GM23338 (cell line): ENCODE results near the gene RNF43. TPM values are rescaled to one million over a fixed set of nuclear protein-coding genes. Genes with fewer than 3 reads are reported as not detected.
A peak's percentile ranks its signal among the peaks of the same experiment; 100 is the strongest.

ENCODE experiments used
- ATAC-seq: fragments of 200-7000 bp; cut with Tn5 transposase; 3 replicates; pipeline ENCODE4 v1.9.1; 2020
- DNase-seq: peaks from one replicate; pipeline ENCODE4 v3.0.0-alpha.2; 2015; ENCODE audit warnings: low spot score
- H2AFZ ChIP-seq: fragments of 200-600 bp; sonication (generic); 2 replicates; pipeline ENCODE4 v1.8.0; 2016; ENCODE audit warnings: antibody characterized with exemption, mild to moderate bottlenecking, moderate library complexity
- H3F3A ChIP-seq: fragments of 200-600 bp; sonication (generic); replicated peaks from 2 replicates; pipeline ENCODE4 v1.8.0; 2017; ENCODE audit warnings: antibody characterized with exemption, mixed run types, low read depth
- H3K27ac ChIP-seq: fragments of 200-600 bp; sonication (generic); 2 replicates; pipeline ENCODE4 v1.6.1; 2016; ENCODE audit warnings: low read depth
- H3K27me3 ChIP-seq: fragments of 200-600 bp; sonication (generic); 2 replicates; pipeline ENCODE4 v1.8.0; 2016; ENCODE audit warnings: mild to moderate bottlenecking, mixed run types, moderate library complexity; ENCODE audit not compliant: insufficient read depth
- H3K36me3 ChIP-seq: fragments of 200-600 bp; sonication (generic); 2 replicates; pipeline ENCODE4 v1.8.0; 2016; ENCODE audit warnings: mild to moderate bottlenecking; ENCODE audit not compliant: insufficient read depth
- H3K4me1 ChIP-seq: fragments of 200-600 bp; sonication (generic); 2 replicates; pipeline ENCODE4 v1.8.0; 2016; ENCODE audit warnings: mild to moderate bottlenecking, moderate library complexity; ENCODE audit not compliant: insufficient read depth
- H3K4me2 ChIP-seq: fragments of 200-600 bp; sonication (generic); 2 replicates; pipeline ENCODE4 v1.7.1; 2017; ENCODE audit warnings: mixed run types
- H3K4me3 ChIP-seq: fragments of 200-600 bp; sonication (generic); 2 replicates; pipeline ENCODE4 v1.6.1; 2016; ENCODE audit warnings: mixed run types
- H3K79me2 ChIP-seq: fragments of 200-600 bp; sonication (generic); replicated peaks from 2 replicates; pipeline ENCODE4 v1.8.0; 2017; ENCODE audit warnings: mild to moderate bottlenecking; ENCODE audit not compliant: insufficient read depth
- H3K9me2 ChIP-seq: fragments of 200-600 bp; sonication (generic); 2 replicates; pipeline ENCODE4 v1.8.0; 2017; ENCODE audit not compliant: insufficient read depth
- H4K20me1 ChIP-seq: fragments of 200-600 bp; sonication (generic); replicated peaks from 2 replicates; pipeline ENCODE4 v1.8.0; 2017; ENCODE audit warnings: mild to moderate bottlenecking; ENCODE audit not compliant: insufficient read depth
- H3K27ac Mint-ChIP-seq: 2 replicates; pipeline ENCODE4 v1.8.0; 2020; ENCODE audit warnings: inconsistent platforms, mild to moderate bottlenecking, moderate library complexity, mixed read lengths
- H3K27me3 Mint-ChIP-seq: 3 replicates; pipeline ENCODE4 v1.8.0; 2022; ENCODE audit warnings: low read depth, mild to moderate bottlenecking, moderate library complexity, mixed read lengths, inconsistent platforms; ENCODE audit not compliant: insufficient read depth, poor library complexity
- H3K36me3 Mint-ChIP-seq: 3 replicates; pipeline ENCODE4 v1.8.0; 2021; ENCODE audit warnings: low read depth, mild to moderate bottlenecking, inconsistent platforms, moderate library complexity, mixed read lengths
- H3K4me1 Mint-ChIP-seq: 3 replicates; pipeline ENCODE4 v1.8.0; 2020; ENCODE audit warnings: mild to moderate bottlenecking, inconsistent platforms, mixed read lengths
- H3K4me3 Mint-ChIP-seq: 3 replicates; pipeline ENCODE4 v1.8.0; 2021; ENCODE audit warnings: moderate library complexity, mild to moderate bottlenecking, inconsistent platforms, mixed read lengths
- H3K9me3 Mint-ChIP-seq: 3 replicates; pipeline ENCODE4 v1.8.0; 2020; ENCODE audit warnings: moderate library complexity, mild to moderate bottlenecking, inconsistent platforms, mixed read lengths
- CREB1 ChIP-seq: fragments of 250-450 bp; sonication (Bioruptor Pico); IDR thresholded peaks from 2 replicates; pipeline ENCODE4 v1.5.0; 2020; ENCODE audit warnings: low read depth, mild to moderate bottlenecking, moderate library complexity
- JUNB ChIP-seq: IDR thresholded peaks from one replicate; pipeline ENCODE4 v1.6.1; 2016; ENCODE audit warnings: antibody characterized with exemption; ENCODE audit not compliant: unreplicated experiment
- POLR2AphosphoS5 ChIP-seq: IDR thresholded peaks from 2 replicates; pipeline ENCODE4 v1.6.1; 2016; ENCODE audit warnings: antibody characterized with exemption, low read depth
- STAT1 ChIP-seq: IDR thresholded peaks from one replicate; pipeline ENCODE4 v1.6.1; 2016; ENCODE audit warnings: antibody characterized with exemption; ENCODE audit not compliant: unreplicated experiment
- ZNF114 ChIP-seq: fragments of 250-450 bp; sonication (Bioruptor Pico); IDR thresholded peaks from 2 replicates; pipeline ENCODE4 v1.5.0; 2020; ENCODE audit warnings: mild to moderate bottlenecking, moderate library complexity
- ZNF331 ChIP-seq: fragments of 250-450 bp; sonication (Bioruptor Pico); IDR thresholded peaks from 2 replicates; pipeline ENCODE4 v1.5.0; 2020; ENCODE audit warnings: low read depth, mild to moderate bottlenecking, moderate library complexity
- polyA plus RNA-seq: library from polyadenylated mRNA; unstranded; fragments of >200 nt; fragmentation: Nextera tagmentation; extraction: Ambion mirVana; gene quantifications from 2 replicates; pipeline ENCODE4 v1.2.1, GENCODE V29; 2016
- total RNA-seq: library from RNA; depleted of rRNA; stranded (reverse); fragments of >200 nt; shearing (Covaris generic); gene quantifications from 2 replicates; pipeline ENCODE4 v1.2.3, GENCODE V29; 2014
- TF ChIP-seq, protein P1 (sequence below): IDR thresholded peaks from 2 replicates; pipeline ENCODE4 v1.6.1; 2016; ENCODE audit warnings: antibody characterized with exemption
- TF ChIP-seq, protein P2 (sequence below): IDR thresholded peaks from one replicate; pipeline ENCODE4 v1.6.1; 2018; ENCODE audit warnings: antibody characterized with exemption; ENCODE audit not compliant: unreplicated experiment
- TF ChIP-seq, protein P3 (sequence below), 2 experiments: fragments of 200-600 bp in 1 of 2; sonication (generic) in 1 of 2; conservative IDR thresholded peaks; 2 replicates each; pipeline versions ENCODE4 v1.5.1 to v1.6.1; 2016 to 2017; ENCODE audit warnings: antibody characterized with exemption in 2 of 2, low read depth in 2 of 2, mild to moderate bottlenecking in 2 of 2, moderate library complexity in 1 of 2

Gene RNF43
- total and polyA plus RNA-seq, 2 experiments from 2014 or later: 0.58 to 2.2 TPM

DNA sequence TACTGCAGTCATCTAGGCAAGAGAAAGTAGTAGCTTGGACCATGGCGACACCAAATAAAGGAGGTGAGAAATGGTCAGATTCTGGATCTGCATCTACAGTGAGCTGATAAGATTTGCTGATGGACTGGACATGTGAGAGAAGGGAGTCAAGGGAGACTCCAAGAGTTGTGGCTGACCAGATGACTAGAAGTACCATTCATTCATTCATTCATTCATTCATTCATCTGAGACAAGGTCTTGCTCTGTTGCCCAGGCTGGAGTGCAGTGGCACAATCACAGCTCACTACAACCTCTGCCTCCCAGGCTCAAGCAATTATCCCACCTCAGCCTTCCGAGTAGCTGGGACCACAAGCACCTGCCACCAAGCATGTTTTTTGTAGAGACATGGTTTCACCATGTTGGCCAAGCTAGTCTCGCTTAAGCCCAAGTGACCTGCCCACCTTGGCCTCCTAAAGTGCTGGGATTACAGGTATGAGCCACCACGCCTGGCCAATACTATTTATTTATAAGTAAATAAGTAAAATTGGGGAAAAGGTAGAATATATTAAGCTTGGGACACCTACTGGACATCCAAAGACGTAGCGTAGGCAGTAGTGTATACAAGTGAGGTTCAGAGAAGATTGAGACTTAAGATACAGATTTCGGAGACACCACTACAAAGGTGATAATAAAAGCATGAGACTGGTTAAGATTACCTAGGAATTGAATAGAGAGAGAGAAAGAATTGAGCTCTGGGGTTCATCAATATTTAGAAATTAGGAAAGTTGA is 15.7 kb upstream of the RNF43 start:
- no peak overlapping the region for H3K27ac Mint-ChIP-seq
- Histone ChIP-seq H3K4me2 (no peak overlapping the region), H3K27me3 (no peaks in the 10 kb centered on the region), H3K9me2 (no peaks in the 10 kb centered on the region), H3K36me3 (no peaks in the 10 kb centered on the region), H3K4me1 (no peaks in the 10 kb centered on the region), H2AFZ (no peak overlapping the region), H3K27ac (no peak overlapping the region), H3K4me3 (no peak overlapping the region), H3F3A (no peaks in the 10 kb centered on the region), H4K20me1 (no peaks in the 10 kb centered on the region), H3K79me2 (no peaks in the 10 kb centered on the region)
- H3K9me3 Mint-ChIP-seq: no peaks in the 10 kb centered on the region
- H3K27me3 Mint-ChIP-seq: no peaks in the 10 kb centered on the region
- ATAC-seq: no peak
- no peaks in the 10 kb centered on the region for H3K36me3 Mint-ChIP-seq
- H3K4me1 Mint-ChIP-seq: no peaks in the 10 kb centered on the region
- TF ChIP-seq JUNB: no peak
- TF ChIP-seq, protein P1, sequence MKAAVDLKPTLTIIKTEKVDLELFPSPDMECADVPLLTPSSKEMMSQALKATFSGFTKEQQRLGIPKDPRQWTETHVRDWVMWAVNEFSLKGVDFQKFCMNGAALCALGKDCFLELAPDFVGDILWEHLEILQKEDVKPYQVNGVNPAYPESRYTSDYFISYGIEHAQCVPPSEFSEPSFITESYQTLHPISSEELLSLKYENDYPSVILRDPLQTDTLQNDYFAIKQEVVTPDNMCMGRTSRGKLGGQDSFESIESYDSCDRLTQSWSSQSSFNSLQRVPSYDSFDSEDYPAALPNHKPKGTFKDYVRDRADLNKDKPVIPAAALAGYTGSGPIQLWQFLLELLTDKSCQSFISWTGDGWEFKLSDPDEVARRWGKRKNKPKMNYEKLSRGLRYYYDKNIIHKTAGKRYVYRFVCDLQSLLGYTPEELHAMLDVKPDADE: no peak
- TF ChIP-seq STAT1: no peak
- no peak for TF ChIP-seq ZNF331 (CRISPR knock-in tag)
- TF ChIP-seq POLR2AphosphoS5: no peak
- no peak for TF ChIP-seq ZNF114 (CRISPR knock-in tag)
- TF ChIP-seq CREB1 (CRISPR knock-in tag): no peak
- TF ChIP-seq, protein P2, sequence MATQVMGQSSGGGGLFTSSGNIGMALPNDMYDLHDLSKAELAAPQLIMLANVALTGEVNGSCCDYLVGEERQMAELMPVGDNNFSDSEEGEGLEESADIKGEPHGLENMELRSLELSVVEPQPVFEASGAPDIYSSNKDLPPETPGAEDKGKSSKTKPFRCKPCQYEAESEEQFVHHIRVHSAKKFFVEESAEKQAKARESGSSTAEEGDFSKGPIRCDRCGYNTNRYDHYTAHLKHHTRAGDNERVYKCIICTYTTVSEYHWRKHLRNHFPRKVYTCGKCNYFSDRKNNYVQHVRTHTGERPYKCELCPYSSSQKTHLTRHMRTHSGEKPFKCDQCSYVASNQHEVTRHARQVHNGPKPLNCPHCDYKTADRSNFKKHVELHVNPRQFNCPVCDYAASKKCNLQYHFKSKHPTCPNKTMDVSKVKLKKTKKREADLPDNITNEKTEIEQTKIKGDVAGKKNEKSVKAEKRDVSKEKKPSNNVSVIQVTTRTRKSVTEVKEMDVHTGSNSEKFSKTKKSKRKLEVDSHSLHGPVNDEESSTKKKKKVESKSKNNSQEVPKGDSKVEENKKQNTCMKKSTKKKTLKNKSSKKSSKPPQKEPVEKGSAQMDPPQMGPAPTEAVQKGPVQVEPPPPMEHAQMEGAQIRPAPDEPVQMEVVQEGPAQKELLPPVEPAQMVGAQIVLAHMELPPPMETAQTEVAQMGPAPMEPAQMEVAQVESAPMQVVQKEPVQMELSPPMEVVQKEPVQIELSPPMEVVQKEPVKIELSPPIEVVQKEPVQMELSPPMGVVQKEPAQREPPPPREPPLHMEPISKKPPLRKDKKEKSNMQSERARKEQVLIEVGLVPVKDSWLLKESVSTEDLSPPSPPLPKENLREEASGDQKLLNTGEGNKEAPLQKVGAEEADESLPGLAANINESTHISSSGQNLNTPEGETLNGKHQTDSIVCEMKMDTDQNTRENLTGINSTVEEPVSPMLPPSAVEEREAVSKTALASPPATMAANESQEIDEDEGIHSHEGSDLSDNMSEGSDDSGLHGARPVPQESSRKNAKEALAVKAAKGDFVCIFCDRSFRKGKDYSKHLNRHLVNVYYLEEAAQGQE: no peak
- TF ChIP-seq, protein P3, sequence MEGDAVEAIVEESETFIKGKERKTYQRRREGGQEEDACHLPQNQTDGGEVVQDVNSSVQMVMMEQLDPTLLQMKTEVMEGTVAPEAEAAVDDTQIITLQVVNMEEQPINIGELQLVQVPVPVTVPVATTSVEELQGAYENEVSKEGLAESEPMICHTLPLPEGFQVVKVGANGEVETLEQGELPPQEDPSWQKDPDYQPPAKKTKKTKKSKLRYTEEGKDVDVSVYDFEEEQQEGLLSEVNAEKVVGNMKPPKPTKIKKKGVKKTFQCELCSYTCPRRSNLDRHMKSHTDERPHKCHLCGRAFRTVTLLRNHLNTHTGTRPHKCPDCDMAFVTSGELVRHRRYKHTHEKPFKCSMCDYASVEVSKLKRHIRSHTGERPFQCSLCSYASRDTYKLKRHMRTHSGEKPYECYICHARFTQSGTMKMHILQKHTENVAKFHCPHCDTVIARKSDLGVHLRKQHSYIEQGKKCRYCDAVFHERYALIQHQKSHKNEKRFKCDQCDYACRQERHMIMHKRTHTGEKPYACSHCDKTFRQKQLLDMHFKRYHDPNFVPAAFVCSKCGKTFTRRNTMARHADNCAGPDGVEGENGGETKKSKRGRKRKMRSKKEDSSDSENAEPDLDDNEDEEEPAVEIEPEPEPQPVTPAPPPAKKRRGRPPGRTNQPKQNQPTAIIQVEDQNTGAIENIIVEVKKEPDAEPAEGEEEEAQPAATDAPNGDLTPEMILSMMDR (conservative IDR thresholded peaks at IDR 0.05; ENCODE audit: low read depth in 2 of 2): peak; percentile 20 to 37; a peak in 2 of 4 replicates
- DNase-seq: no peak
- H3K4me3 Mint-ChIP-seq: no peak overlapping the region
